OCI-LY1 (cell line): Measurements from ENCODE around the gene GIGYF2.

Experiments
- EZH2 ChIP-seq: fragments of 200-600 bp; sonication (generic), shearing (Covaris generic); IDR thresholded peaks from 2 replicates; pipeline ENCODE4 v1.8.0; 2017; ENCODE audit warnings: borderline replicate concordance, mixed run types, mild to moderate bottlenecking, antibody characterized with exemption, low read length, moderate library complexity, mixed read lengths
- TF ChIP-seq, protein P1 (sequence below): fragments of 200-600 bp; sonication (generic), shearing (Covaris generic); IDR thresholded peaks from 2 replicates; pipeline ENCODE4 v1.5.1; 2017; ENCODE audit warnings: mild to moderate bottlenecking, antibody characterized with exemption, low read length, moderate library complexity, mixed read lengths

DNA sequence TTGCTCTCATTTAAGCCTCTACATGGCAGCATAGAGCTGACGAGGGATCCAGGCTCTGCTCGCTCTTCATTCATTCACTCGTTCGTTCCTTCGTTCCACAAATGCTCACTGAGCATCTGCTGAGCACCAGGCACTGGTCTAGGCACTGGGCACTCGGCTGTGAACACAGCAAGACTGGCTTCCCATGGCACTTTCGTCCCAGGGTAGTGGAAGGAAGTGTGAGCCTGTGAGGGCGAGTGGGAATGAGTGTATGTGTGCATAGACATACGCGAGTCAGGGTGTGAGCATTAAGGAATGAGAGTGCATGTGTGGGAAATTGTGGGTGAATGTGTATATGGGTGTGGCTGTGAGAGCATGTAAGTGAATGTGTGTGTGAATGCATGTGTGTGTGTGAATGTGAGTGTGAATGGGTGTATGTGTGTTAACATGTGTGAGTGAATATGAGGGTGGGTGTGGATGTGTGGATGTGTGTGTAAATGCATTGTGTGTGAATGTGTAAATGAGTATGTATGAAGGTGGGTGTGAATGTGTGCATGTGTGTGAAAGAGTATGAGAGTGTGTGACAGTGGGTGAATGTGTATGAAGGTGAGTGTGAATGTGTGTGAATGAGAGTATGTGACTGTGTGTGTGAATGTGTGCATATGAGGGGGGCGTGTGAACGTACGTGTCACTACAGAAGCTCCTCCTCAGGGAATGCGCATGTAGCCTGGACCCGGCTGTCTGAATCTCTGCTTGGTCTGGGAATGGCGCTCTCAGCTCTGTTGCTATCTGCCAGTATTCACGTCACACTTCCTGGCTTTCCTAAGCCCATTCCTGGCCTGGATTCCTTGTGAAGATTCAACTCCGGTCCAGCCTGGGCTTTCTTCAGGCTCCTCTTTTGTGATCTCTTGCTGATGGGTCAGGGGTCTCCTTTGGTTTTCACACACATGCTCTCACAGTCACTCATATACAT is 201.7 kb downstream of the GIGYF2 start:
- TF ChIP-seq, protein P1, sequence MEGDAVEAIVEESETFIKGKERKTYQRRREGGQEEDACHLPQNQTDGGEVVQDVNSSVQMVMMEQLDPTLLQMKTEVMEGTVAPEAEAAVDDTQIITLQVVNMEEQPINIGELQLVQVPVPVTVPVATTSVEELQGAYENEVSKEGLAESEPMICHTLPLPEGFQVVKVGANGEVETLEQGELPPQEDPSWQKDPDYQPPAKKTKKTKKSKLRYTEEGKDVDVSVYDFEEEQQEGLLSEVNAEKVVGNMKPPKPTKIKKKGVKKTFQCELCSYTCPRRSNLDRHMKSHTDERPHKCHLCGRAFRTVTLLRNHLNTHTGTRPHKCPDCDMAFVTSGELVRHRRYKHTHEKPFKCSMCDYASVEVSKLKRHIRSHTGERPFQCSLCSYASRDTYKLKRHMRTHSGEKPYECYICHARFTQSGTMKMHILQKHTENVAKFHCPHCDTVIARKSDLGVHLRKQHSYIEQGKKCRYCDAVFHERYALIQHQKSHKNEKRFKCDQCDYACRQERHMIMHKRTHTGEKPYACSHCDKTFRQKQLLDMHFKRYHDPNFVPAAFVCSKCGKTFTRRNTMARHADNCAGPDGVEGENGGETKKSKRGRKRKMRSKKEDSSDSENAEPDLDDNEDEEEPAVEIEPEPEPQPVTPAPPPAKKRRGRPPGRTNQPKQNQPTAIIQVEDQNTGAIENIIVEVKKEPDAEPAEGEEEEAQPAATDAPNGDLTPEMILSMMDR: no peak
- no peak for TF ChIP-seq EZH2
